ENCODE results near the gene CNTN4.

CNTN4 gene

DNA sequence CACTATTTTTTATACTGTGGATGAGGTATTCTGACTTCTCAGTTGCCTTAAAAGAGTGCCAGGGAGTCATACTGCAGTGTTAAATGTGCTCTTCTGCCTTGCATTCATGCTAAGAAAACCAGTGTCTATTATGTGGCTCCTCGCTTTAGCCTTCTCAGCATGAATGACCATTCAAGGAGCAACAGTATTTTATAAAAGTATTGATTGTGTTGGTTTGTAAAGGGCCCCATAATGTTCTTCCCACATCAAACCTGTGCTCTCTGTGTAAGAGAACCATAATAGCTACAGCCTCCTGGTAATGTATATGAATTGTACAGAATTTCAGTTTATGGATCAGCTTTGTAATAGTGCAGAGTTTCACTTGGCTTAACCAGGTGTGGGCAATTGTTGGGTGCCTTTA is 316.4 kb downstream of the CNTN4 start:
- DNase-seq (ENCODE audit: low spot score) = no peak

DNA sequence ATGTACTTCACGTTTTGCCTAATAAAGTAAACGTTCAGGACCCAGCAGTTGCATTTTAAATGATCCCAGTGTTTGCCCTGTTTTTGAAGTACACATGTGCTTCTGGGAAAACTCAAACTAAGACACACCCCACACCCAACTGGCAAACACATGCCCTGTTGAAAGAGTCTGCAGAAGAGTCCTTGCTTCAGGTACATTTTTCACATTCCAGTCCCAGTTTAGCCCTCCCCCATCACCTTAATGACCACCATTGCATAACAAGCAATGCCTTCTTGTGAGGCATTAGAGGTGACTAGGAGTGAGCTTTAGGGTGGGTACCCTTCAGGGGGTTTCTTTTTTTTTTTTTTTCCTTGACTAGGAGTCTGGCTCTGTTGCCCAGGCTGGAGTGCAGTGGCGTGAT is 322.3 kb downstream of the CNTN4 start:
- peak; percentile 6 for DNase-seq (ENCODE audit: low spot score)

GRCh38 chr3:2423143-2423542 is 324.5 kb downstream of the CNTN4 start:
- no peak for DNase-seq (ENCODE audit: low spot score)

DNA sequence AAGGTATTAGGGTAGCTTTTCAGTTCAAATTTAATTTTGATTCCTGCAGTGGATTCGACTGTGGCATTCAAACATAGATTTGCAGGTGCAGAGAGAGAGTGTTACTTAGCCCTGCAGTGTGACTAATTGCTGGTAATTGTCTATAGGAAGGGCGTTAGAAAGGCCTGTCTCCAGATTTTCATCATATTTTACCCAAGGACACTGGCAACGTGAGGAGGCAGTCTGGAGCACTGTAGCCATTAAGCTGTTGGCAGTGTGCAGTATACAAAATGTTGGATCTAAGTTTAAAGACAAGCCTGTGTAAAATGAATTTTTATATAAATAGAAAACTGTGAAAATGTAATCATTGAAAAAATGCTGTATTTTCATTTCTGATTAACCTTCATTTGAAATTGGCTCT is 342.9 kb downstream of the CNTN4 start:
- no peak for DNase-seq (ENCODE audit: low spot score)

DNA sequence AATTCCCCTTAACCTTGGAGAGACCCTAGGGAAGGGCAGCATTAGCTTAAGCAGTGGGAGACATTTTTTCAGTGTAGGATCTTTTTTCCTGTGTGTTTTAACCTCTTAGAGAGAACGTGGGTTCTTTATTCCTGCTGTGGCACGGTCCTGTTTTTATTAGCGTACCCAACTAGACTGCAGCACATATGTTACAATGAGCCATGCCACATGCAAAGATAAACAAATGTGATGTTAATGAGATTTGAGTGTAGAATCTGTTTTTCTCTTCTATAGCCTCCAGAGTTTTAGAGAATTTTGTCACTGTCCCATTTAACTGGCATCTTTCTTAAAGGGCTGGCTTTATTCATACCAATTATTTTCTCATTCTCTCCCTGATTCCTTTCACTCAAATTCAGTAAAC is 347.5 kb downstream of the CNTN4 start:
- no peak for DNase-seq (ENCODE audit: low spot score)

DNA sequence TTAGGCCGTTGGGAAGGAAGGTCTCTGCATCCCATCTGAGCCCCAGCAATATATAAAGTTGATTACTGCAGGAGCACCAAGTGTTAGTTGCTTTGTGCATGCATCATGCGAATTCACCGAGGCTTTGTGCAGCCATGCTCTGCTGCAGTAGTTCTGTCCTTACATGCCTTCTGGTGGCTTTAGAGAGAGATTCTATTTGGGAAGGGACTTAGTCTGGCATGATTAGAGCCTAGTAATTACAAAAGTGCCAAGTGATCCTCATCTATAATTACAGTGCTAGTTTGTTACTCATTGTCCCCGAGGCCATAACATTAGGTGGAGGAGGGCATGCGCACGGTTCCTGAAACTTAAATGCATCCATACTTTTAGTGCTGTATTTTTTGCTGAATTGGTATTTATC is 353.6 kb downstream of the CNTN4 start:
- DNase-seq (ENCODE audit: low spot score) = no peak

GRCh38 chr3:2454865-2455264 is 356.2 kb downstream of the CNTN4 start:
- no peak for DNase-seq (ENCODE audit: low spot score)

DNA sequence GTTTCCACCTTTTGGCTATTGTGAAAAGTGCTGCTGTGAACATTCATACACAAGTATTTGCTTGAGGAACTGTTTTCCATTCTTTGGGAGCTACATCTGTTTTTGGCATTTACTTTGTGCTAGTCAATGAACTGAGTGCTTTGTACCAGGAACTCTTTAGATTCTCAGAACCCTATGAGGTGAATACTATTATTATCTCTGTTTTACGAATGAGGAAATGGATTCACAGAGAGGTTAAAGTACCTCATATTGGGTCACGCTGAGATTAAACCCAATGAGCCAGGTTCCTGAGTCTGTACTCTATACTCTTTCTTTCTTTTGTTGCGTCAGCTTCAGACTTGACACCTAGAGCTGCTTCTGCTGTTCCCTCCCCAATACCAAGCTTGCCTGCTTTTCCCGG is 358.1 kb downstream of the CNTN4 start:
- DNase-seq (ENCODE audit: low spot score) = no peak

DNA sequence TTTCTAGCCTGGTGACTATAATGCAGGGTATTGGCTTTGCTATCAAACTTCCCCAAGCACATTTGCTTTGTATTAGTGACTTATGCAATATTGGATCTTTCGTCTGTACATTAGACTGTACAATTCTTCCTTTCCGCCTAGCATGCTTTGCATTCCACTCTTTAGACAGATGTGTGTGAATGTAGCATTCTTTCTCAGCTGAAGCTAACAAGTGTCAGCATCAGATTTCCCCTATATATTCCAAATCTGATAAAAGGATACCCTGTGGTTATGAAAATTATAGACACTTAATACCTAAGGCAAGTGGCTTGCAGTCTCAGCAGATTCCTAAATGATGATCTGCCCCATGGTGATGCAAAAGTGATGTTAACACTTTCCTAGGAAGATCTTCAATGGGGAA is 360.1 kb downstream of the CNTN4 start:
- DNase-seq (ENCODE audit: low spot score) = no peak

GRCh38 chr3:2465842-2466241 is 367.2 kb downstream of the CNTN4 start:
- no peak for DNase-seq (ENCODE audit: low spot score)

DNA sequence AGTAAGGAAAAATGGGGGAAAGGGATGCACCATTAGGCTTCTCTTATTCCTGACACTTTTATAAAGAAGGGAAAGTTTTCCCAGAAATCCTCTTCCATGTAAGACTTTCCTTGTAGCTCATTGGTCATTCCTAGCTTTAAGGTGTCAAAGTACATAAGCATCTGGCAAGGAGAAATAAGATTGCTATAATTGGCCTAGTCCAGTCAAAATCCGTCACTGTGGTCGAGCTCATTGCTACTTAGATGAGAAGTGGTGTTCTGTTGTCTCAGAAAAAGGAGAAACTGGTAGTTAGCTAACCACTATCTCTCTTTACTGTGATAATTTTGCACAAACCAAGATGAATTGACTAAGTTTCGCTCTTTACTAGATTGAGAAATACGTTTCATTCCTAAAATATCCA is 370.1 kb downstream of the CNTN4 start:
- no peak for DNase-seq (ENCODE audit: low spot score)

DNA sequence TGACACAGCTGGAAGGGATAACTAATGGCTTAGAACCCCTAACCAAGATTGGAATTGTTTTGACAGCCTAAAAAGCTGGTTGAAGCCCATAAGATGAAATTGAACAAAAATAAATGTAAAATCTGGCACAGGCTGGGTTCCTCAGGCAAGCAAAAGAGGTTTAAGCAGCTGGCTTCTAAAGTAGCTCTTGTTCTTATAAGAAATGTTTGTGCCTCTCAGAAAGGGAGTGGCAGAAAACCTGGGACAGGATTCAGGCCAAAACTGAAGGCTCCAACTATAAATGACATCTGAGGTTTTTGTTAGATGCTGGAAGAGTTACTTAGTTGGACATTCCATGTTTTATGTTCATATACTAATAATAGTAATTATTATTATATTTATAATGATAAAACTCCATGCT is 378.3 kb downstream of the CNTN4 start:
- no peak for DNase-seq (ENCODE audit: low spot score)

- no peak for DNase-seq (ENCODE audit: low spot score)
Measured at GRCh38 chr3:2477620-2478019, 379.0 kb downstream of the CNTN4 start.

GRCh38 chr3:2484162-2485026 is 385.7 kb downstream of the CNTN4 start:
- no peak for DNase-seq (ENCODE audit: low spot score)

DNA sequence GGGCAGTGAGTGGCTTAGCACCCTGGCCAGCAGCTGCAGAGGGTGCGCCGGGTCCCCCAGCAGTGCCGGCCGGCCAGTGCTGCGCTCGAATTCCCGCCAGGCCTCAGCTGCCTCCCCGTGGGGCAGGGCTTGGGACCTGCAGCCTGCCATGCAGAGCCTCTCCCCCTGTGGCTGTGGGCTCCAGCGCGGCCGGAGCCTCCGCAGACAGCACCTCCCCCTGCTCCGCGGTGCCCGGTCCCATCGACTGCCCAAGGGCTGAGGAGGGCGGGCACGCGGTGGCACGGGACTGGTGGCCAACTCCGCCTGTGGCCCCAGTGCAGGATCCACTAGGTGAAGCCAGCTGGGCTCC is 386.3 kb downstream of the CNTN4 start:
- DNase-seq (ENCODE audit: low spot score) = no peak

DNA sequence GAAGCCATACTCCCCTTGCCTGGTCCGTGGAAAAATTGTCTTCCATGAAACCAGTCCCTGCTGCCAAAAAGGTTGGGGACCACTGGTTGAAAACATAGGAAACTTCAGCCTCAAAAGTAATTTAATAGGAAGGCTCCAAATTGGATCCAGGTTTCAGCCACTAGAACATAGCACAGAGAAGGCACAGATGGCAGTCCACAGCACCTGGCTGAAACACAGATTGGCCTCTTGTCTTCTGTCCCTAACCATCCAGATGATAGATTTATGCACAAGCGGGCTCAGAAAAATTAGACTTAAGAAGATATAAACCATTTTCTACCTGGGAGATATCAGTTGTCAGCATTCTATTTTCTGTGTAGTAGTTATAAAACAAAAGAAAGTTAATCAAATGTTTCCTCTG is 397.1 kb downstream of the CNTN4 start:
- no peak for DNase-seq (ENCODE audit: low spot score)

GRCh38 chr3:2504912-2505311 is 406.2 kb downstream of the CNTN4 start:
- DNase-seq (ENCODE audit: low spot score) = no peak

DNA sequence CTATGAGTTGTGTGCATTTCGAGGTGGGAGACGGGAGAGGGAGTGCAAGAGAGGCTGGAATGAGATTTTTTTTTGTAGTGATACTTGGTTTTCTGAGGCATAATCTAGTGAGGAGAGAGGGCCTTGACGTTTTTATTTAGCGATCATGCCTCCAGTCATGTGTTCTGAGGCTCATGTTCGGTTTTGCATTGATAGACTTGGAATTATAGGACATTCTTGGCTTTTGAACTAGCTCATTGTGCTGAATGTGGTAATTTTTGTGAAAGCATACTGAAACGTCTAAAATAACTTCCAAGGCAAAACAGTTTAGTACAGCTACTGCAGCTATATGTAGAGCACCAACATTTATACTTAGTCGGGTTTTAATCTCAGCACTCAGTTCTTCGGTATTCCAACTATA is 408.1 kb downstream of the CNTN4 start:
- DNase-seq (ENCODE audit: low spot score) = no peak

DNA sequence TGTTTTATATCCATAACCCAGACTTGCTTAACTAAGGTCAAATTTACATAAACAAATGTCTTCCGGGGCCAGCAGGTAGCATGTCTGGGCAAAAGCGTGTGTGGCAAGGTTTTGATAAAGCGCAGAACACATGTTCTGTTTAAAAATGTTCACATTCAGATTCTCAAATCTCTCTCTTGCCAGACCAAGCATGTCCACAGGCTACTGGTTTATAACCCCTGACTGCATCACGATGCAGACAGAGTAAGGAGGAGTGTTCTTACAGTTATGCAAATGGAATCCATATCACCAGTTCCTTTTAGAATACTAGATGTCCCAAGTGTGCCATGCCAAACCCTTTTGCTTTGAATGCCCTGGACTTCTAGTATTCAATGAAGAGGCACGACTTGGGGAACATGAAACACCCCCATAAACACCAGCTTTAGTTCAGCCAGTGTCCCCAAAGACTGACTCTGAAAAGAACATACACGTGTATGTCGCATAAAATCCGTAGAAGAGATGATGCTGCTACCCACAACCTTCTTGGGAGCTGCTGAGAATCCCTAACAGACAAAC is 412.0 kb downstream of the CNTN4 start:
- DNase-seq (ENCODE audit: low spot score) = no peak

DNA sequence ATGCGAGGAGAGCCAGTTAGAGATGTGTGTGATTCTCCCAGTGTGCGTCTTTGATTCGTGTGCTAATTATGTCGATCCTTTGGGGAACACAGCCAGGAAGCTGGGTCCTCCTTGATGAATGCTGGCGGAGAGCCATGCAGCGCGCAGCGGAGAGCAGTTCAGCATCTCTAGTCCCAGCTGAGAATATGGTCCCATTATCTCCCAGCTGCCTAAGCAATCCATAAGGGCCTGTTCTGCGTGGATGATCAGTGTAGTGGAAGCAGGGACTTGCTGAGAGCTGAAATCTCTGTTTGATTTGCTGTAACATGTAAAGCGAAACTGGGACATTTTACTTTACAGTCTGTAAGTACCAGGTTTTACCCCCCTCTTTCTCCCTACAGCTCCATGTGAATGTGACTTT is 412.7 kb downstream of the CNTN4 start:
- DNase-seq (ENCODE audit: low spot score) = no peak

DNA sequence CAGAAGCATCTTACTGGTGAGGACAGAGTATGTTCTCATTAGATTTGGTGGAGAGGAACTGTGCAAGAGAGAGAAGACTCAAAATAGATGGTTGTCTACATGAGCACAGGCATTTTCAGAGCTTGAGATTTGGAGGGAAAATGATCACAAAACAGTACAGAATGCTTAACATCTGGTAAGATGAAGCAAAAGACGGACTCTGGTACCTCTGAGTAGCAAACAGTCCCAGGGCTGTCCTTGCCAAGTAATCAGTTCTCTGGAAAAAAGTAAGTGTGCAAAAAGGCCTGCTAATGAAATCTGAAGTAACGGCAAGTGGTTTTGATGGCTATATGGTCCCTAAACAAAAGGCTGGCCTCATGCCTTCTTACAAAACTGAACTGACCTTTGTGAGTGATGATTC is 414.2 kb downstream of the CNTN4 start:
- no peak for DNase-seq (ENCODE audit: low spot score)

DNA sequence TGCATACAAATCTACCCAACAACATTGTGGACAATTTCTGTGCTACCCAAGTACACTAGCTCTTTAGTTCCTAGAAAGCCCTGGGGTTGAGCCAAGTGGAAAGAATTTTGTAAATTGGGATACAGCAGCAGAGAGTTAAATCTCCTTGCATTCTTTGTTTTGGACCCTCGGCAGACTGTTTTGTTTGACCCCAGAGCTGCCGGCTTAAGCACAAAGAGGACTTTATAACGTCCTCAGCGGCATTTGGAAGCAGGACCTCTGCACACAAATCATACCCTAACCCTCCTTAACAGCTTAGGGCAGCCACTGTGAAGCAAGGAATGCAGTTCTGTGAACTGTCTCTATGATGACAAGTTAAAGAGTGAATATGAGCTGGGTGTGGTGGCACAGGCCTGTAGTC is 415.3 kb downstream of the CNTN4 start:
- no peak for DNase-seq (ENCODE audit: low spot score)

- DNase-seq (ENCODE audit: low spot score) = no peak
Measured at GRCh38 chr3:2516762-2517441, 418.2 kb downstream of the CNTN4 start.
